AG04449 (cell line): ENCODE data around the gene PIGU.
A peak's percentile ranks its signal among the peaks of the same experiment; 100 is the strongest.

Experiments
- CTCF ChIA-PET: fragments of 350-600 bp; formaldehyde crosslinking; extraction: SDS; loops from one replicate; lab custom pipeline; 2021; ENCODE audit warnings: antibody characterized with exemption; lab: Yijun Ruan, JAX
- POLR2A ChIA-PET: fragments of 400-600, 350-600 bp; formaldehyde crosslinking; extraction: SDS; loops from one replicate; lab custom pipeline; 2020; ENCODE audit warnings: antibody characterized with exemption, inconsistent platforms; lab: Yijun Ruan, JAX
- DNase-seq: peaks from one replicate; pipeline ENCODE4 v3.0.0-alpha.2; 2010; ENCODE audit warnings: low read depth, low spot score
- H3K4me3 ChIP-seq: 2 replicates; pipeline ENCODE4 v1.5.1; 2011; ENCODE audit warnings: low read depth, mild to moderate bottlenecking, control low read depth, low read length
- TF ChIP-seq, protein P1 (sequence below): IDR thresholded peaks from one replicate; pipeline ENCODE4 v1.5.1; 2011; ENCODE audit warnings: mild to moderate bottlenecking, moderate library complexity, low read length, control low read depth, inconsistent platforms; ENCODE audit not compliant: insufficient read depth; ENCODE audit errors: missing control alignments

PIGU gene

DNA sequence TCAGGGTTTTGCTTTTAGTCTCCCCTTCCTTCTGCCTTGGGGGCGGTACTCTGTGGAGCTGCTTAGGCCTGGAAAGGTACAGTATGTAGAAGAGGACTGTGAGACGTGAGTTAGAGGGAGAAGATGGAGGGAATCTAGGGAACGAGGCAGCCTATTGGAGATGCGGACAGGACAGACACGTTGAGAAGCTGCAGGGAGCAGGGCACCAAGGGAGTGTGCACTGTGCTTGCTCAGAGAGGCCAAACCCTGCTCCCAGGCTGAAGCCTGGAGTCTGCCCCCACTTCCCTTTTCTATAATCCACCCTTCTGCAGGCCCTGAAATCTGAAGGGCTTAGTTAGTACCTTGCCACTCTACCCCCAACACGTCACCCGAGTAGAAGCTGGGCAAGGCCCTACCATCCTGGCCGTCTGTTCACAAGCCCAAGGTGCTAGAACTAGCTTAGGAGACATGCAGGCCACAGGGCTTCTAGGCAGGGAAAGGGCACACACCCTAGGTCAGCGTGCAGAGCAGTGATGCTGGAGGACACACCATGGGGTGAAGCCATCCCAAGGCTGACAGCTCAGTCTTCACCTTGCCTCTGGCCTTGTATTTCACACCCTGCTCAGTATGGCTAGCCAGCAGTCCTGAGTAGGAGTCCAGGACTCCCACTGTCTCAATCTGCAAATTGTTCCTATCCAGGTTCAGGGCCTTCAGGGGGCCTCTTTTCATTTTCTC lies 34.1 kb upstream of the PIGU start:
- TF ChIP-seq, protein P1, sequence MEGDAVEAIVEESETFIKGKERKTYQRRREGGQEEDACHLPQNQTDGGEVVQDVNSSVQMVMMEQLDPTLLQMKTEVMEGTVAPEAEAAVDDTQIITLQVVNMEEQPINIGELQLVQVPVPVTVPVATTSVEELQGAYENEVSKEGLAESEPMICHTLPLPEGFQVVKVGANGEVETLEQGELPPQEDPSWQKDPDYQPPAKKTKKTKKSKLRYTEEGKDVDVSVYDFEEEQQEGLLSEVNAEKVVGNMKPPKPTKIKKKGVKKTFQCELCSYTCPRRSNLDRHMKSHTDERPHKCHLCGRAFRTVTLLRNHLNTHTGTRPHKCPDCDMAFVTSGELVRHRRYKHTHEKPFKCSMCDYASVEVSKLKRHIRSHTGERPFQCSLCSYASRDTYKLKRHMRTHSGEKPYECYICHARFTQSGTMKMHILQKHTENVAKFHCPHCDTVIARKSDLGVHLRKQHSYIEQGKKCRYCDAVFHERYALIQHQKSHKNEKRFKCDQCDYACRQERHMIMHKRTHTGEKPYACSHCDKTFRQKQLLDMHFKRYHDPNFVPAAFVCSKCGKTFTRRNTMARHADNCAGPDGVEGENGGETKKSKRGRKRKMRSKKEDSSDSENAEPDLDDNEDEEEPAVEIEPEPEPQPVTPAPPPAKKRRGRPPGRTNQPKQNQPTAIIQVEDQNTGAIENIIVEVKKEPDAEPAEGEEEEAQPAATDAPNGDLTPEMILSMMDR = no peak
- DNase-seq = no peak
- CTCF ChIA-PET = interaction anchor here (0.7 to 2.4 kb wide), 4 partner anchors 9 to 398 kb away, joined by 3 to 10 read pairs (median 5); no protein-coding TSS in a partner anchor
- H3K4me3 ChIP-seq = no peak overlapping the region
- POLR2A ChIA-PET = no interaction called here

DNA sequence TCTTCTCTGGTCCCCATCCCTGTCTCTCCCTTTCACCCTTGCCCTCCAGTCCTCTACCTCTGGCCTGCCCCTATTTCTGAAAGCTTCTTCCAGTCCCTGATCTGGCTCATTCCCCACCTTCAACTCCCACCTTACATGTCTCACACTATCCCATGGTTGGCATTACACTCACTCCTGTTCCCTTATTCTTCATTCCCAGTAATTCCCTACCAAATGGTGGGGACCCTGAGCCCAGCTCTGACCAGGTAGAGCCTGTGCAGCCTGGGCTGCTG lies 33.6 kb upstream of the PIGU start:
- peak overlapping the region; percentile 63 for H3K4me3 ChIP-seq
- POLR2A ChIA-PET = no interaction called here
- CTCF ChIA-PET = interaction anchor here (1.0 to 2.4 kb wide), 4 partner anchors 10 to 398 kb away, joined by 3 to 10 read pairs (median 6); no protein-coding TSS in a partner anchor
- no peak for DNase-seq
- TF ChIP-seq, protein P1 = no peak

DNA sequence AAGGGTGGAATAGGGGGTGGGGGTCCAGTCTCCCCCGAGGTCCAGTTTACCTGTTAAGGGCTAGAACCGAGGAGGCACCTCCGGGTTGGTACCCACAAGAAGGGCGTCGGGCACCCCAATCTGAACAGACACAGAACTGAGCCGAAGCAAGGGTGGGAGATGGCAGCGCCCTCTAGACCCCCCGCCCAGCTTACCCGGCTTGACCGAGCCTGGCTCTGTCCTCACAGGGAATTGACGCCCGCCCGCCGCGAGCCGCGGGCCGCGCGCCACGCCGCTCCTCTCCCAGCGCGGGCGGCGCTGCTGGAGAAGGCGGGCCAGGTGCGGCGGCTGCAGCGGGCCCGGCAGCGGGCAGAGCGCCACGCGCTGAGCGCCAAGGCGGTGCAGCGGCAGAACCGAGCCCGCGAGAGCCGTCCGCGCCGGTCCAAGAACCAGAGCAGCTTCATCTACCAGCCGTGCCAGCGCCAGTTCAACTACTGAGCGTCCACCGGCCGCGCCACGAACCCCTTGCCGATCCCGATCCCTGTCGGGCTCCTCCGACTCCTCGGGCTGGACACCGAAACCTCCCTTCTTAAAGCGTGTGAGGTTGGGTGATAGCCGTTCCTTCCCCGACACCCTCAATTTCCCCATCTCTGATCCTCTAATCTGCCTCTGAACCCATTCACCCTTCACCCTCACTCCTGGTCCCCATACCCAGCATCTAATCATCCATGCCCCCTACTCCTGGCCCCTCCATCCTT lies 33.1 kb upstream of the PIGU start:
- H3K4me3 ChIP-seq = peak overlapping the region; percentile 63
- CTCF ChIA-PET = interaction anchor here (1.3 to 1.6 kb wide), 2 partner anchors 141 to 396 kb away, joined by 4 read pairs; no protein-coding TSS in a partner anchor
- POLR2A ChIA-PET = interaction anchor here (1.0 kb wide), 1 partner anchor 442 kb away, joined by 3 read pairs; no protein-coding TSS in a partner anchor
- TF ChIP-seq, protein P1 = peak; percentile 52
- no peak for DNase-seq

DNA sequence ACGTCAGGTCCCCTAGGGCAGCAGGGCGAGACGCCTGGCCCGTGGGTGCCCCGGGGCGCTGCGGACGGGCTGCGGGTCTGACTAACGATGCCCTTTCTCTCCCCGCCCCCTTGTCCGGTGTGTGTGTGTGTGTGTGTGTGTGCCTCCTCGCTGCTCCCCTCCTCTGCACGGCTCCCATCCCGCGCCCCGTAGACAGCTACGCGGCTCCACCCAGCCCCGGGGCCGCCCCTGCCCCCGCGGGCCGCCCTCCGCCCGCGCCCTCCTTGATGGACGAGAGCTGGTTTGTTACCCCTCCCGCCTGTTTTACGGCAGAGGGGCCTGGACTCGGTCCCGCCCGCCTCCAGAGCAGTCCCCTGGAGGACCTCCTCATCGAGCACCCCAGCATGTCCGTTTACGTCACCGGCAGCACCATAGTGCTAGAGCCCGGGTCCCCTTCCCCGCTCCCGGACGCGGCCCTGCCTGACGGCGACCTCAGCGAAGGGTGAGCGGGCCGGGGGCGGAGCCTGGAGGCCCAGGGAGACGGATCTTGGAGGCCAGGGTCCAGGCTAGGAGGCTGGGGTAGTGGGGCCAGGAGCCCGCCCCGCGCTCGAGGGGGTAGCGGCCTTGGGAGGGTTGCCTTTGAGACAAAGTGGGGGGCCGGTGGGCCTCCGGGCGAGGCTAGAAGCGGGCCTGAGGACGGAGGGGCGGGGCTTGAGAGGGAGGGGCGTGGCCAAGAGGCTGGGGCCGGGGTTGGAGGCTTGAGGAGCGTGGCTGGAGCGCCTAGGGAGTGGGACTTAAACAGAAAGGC lies 32.3 kb upstream of the PIGU start:
- POLR2A ChIA-PET = interaction anchor here (1.0 kb wide), 1 partner anchor 441 kb away, joined by 3 read pairs; no protein-coding TSS in a partner anchor
- H3K4me3 ChIP-seq = peak overlapping the region; percentile 63
- CTCF ChIA-PET = interaction anchor here (1.3 to 7.2 kb wide), 5 partner anchors 130 to 519 kb away, joined by 4 to 32 read pairs (median 5); no protein-coding TSS in a partner anchor
- DNase-seq = no peak
- TF ChIP-seq, protein P1 = no peak

DNA sequence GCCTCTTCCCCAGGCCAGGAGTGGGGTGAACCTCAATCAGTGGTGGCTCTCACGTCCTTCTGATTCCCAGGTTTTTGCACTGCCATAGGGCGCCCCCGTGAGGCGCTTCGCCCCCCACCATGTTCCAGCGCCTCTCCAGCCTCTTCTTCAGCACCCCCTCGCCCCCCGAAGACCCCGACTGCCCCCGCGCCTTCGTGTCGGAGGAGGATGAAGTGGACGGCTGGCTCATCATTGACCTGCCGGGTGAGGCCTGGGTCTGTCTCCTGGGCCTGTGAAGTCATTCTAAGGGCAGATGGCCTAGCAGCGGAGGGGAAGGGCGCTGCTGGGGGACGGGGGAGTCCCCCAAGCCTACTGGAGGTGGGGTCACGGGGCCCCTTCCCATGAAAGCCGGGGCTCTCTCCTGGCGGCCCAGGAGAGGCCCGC lies 31.7 kb upstream of the PIGU start:
- no peak for DNase-seq
- POLR2A ChIA-PET = no interaction called here

More for the DNA sequence above, 31.7 kb upstream of the PIGU start:
- TF ChIP-seq, protein P1 = peak; percentile 64
- H3K4me3 ChIP-seq = peak overlapping the region; percentile 63
- CTCF ChIA-PET = interaction anchor here (0.6 to 7.2 kb wide), 9 partner anchors 16 to 518 kb away, joined by 3 to 32 read pairs (median 5); partner anchors contain the start of genes DYNLRB1 and MAP1LC3A
